ENCODE measurements around the gene FOXE3. TPM values are rescaled to one million over a fixed set of nuclear protein-coding genes. Genes with fewer than 3 reads are reported as not detected.

Gene FOXE3
- total RNA-seq, 1 donor from 2014 or later: not detected

DNA sequence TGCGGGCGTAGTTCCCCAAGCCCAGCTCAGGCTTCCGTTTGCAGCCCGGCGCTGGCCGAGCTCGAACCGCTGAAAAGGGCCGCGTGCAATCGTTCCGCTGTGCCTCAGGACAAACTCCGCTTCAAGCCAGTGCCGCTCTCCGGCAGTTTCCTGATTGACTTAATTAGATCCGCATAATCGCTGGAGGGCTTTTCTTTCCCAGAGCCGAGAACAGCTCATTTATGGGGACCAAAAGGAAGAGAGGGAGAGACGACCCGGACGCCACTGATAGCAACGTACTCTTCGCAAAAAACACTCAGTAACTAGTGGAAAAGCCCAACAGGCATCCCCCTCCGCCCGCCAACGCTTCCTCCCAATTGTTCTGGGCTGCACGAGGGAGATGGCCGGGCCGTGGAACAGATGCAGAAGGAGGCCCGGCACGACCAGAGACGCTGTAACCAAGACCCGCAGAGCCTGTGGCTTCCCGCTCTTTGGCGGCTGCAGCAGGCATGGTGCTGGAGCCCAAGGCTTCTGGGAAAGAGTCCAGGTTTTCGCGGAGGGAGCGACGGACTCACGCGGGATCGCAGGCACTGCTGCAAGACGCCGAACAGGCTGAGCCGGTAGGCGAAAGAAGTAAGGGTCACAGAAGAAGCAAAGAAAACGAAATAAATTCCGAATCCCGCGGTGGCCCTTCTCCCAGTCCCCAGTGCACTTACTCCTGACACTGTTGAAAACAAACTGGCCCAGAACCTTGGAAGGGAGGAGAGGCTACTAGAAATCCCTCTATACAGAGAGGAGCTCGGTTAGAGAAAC, 18.2 kb downstream of the FOXE3 start:
- no peak for DNase-seq (ENCODE audit: low read depth, low spot score)

DNA sequence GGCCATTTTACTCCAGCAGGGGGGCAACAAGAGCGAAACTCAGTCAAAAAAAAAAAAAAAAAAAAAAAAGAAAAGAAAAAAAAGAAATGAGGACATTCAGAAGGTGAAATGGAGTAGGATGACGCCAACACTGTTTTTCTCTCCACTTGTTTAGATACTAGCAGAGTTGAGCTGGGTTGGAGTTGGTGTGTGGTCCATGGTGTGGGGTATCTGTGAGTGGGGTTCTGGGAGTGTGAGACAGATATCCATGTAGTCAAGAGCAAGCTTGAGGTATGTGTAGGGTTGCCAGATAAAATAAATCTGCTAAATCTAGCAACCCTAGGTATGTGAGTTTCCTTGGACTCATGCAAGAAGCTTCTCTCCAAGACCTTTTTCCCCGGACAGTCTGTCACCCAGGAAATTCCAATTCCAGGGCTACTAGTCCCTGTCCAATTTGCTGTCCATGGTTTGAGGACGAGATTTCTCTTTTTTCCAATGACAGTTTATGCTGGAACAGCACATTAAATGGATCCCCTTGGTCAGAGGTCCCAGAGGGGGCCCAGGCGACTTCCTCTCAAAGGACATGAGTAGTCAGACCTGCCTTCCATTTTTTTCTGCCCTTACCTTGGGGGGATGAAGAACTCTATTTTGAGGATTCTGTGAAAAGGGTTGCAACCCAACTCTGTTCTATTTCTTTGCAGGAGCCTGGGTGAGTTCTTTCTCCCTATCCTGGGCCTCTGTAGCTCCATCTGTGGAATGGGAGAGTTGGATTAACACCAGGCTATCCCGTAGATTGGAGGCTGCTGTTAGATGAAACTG, 19.6 kb downstream of the FOXE3 start:
- DNase-seq (ENCODE audit: low read depth, low spot score): no peak

DNA sequence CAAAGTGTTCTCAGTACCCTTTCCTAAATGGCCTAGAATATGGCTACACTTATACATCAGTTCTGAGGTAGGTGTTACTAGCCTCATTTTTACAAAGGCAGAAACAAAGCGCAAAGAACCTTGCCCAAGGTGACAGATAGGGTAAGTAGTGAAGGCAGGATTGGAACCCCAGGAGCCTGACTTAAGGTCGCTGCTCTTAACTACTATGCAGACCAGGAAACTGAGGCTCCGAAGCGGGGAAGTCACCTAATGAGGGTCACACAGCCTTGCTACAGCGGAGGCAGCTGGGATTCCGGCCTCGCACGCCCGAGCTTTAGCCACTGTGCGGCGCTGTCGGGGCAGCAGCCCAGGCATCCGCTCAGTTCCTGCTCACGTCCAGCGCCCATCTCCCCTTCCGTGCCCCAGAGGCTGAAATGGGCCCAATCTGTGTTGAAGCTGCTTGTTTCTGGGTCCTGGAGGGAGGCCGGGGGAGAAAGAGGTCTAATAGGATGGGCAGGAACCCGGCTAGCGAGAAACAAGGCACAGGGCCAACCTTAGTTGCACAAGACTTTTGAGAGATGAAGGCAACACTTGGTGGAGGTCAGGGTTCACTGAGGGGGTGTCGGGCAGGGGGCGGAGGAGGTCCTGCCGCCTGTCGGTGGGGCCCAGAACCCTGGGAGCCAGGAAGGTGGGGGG, 20.4 kb downstream of the FOXE3 start:
- peak; percentile 30 for DNase-seq (ENCODE audit: low read depth, low spot score)

DNA sequence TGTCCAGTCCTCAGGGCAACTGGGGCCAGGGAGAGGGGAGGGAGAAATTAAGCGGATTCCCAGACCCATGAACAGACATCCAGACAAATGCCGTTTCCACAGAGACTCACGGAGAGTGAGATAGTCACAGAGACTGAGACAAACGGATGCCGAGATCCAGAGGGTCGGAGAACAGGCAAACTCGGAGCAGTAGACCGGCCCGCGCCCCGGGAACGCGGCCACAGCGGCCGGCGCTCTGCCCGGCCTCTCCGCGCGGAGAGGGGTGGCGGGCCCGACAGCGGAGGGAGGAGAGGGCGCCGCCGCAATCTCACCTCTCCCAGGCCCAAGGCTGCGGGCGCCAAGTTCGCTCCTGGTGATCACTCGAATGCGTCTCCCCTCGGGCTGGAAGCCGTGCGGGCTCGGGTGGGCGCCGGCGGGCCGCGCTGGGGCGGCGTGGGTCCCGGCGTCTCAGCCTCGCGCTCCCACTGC, 20.9 kb downstream of the FOXE3 start:
- no peak for DNase-seq (ENCODE audit: low read depth, low spot score)

DNA sequence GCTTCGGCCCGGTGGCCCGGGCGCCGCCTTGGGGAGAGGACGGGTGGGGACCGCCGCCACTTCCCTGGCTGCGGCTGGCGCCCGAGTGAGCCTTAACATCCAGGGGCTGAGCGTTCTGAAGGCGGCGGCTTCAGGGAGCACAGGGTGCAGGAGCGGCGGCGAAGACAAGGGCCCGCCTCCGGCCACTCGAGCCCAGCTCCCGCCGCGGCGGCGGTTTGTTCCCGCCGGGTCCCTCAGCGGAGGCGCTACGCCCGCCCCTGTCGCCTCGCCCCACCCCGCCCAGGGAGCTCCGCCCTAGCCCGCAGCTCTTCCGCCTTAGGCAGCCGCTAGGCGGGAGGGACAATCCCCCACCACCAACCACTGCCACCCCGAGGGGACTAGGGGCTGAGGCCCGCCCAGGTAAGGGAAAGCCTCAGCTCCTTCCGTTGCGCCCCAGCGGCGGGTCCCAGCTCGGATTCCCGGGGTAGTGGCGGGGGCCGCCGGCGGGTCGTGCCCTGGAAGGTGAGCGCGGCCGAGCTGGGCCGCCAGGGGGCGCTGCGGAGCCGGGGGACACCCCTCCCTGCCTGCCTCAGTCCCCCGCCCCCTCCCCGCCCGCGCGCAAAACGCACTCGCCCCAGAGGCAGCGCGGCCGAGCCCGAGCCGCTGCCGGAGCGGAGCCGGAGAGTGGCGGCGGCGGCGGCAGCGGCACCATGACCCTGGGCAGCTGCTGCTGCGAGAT, 21.5 kb downstream of the FOXE3 start, which contains the start of gene FOXD2:
FOXD2 (plus strand) TSS at position 598 of the 718 bp plus-strand sequence; CDS start at position 690, 92 bp downstream.
- no peak for DNase-seq (ENCODE audit: low read depth, low spot score)

DNA sequence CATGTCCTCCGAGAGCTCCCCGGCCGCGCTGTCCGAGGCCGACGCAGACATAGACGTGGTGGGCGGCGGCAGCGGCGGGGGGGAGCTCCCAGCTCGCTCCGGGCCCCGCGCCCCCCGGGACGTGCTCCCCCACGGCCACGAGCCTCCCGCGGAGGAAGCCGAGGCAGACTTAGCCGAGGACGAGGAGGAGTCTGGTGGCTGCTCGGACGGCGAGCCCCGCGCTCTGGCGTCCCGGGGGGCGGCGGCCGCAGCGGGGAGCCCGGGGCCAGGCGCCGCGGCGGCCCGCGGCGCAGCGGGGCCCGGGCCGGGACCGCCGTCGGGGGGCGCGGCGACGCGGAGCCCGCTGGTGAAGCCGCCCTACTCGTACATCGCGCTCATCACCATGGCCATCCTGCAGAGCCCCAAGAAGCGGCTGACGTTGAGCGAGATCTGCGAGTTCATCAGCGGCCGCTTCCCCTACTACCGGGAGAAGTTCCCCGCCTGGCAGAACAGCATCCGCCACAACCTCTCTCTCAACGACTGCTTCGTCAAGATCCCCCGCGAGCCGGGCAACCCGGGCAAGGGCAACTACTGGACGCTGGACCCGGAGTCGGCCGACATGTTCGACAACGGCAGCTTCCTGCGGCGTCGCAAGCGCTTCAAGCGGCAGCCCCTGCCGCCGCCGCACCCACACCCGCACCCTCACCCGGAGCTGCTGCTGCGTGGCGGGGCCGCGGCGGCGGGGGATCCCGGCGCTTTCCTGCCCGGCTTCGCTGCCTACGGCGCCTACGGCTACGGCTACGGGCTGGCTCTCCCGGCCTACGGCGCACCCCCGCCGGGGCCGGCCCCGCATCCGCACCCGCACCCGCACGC, 22.3 kb downstream of the FOXE3 start:
- DNase-seq (ENCODE audit: low read depth, low spot score): no peak

DNA sequence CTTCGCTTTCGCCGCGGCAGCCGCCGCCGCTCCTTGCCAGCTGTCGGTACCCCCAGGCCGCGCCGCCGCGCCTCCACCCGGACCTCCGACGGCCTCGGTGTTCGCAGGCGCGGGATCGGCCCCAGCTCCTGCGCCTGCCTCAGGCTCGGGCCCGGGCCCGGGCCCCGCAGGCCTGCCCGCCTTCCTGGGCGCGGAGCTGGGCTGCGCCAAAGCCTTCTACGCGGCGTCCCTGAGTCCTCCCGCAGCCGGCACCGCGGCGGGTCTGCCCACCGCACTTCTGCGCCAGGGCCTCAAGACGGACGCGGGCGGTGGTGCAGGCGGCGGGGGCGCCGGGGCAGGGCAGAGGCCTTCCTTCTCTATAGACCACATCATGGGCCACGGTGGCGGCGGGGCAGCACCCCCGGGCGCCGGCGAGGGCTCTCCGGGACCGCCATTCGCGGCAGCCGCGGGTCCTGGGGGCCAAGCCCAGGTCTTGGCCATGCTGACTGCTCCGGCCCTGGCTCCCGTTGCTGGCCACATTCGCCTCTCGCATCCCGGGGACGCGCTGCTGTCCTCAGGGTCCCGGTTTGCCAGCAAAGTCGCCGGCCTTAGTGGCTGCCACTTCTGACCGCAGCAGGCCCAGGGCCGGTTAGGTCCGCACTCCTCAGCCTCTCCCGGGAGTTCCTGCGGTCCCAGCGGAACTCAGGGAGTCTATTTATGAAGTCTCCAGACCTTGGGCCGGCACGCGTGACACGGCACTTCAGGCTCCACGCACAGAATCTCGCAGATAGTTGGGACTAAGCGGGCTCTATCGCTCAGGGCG, 23.1 kb downstream of the FOXE3 start:
- DNase-seq (ENCODE audit: low read depth, low spot score): no peak

DNA sequence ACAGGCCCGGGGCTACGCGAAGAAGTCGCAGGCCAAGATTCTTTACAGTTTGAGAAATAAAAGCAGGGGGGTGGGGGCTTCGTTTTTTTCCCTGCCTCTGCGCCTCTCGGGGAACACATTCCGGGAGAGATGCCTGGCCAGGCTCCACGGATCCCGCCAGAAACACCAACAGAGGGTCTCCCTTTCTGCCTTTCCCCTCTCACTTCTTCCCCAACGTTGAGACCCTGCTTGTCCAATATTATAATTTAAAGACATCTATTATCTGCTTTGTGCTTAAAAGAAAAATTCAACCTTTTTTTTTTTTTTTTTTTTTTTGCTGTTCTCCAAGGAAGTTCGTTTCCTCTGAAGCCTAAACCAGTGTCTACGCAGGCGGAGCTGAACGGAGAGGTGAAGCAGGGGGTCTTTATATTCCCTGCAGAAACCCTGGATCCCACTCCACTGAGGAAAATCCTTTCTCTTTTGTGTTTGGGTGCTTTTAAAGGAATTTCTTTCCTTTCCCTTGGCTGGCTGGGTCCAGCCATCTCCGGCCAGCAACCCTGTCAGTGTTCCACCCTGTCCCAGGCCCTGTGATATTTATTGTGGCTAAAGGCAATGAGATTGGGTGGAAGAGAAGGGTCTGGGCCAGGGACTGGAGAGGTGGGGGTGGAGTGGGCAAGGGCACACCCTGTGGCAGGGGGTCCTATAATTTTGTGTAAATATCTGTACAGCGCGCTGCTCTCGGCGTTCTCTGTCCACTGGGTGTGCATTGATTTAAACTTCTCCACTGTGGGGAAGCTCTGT, 23.9 kb downstream of the FOXE3 start:
- DNase-seq (ENCODE audit: low read depth, low spot score): no peak

DNA sequence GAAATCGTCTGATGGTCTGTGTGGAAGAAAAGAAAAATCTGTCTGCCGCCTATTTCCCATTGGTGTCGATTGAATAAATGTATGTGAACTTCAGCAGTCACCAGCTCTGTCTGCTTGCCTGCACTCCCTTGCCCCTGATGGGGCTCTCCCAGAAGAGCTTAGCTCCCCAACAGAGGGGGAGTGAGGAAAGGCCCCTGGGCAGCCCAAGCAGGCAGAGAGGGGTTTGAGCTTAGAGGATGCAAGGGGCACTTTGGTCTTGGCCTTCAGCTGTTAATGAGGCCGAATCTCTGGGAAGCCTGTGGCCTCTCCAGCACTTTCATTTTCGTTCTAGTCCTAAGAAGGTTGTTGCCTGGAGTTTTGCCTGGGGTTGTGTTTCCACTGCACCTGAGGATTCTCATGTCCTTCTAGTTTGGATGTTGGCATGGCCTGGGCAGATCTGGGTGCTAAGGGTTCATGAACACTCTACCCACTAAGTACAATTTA, 24.6 kb downstream of the FOXE3 start:
- DNase-seq (ENCODE audit: low read depth, low spot score): no peak

DNA sequence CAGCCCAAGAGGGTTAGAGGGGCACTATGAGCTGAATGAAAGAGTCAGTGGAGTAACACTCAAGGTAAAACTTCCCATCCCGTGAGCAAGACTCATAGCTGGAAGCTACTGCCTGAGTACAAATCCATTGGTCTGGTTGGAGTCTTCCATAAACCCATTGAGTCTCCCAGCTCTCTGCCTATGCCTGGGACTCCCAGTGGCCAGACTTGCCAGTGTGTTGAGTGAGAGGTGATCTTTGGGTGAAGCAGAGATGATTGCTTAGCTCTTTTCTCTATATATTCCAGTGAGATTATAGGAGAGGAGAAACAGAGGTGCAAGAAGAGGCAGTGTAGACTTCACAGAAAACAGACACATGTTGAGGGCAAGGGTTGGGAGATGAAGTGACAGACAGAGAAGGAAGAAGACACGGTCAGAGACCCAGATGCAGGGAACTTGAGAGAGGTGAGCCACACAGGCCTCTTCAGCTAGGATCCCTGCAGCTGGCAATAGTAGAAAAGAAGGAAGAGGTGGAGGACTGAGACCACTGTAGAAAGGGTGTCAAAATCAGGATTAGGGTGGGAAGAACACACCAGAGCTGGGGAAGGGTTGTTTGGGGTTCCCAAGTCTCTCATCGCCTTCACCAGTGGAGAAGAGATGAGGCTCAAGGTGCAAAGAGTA, 25.5 kb downstream of the FOXE3 start:
- DNase-seq (ENCODE audit: low read depth, low spot score): no peak

DNA sequence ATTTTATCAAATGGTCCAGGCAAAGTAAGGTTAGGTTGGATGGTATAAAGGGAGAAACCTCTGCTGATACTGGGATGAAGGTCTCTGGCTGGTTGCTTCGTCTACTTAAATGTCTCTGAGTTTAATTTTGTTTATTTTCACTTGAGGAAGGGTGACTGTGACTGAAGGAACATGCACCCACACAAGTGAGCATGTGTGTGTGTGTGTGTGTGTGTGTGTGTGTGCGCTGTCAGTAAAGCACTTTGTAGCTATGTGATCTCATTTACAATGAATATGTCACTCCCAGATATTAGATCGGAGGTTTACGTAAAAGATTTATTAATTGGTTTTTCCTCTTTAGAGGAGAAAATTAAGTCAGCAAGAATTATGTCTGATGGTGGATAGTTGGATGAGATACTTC, 26.1 kb downstream of the FOXE3 start:
- DNase-seq (ENCODE audit: low read depth, low spot score): no peak

DNA sequence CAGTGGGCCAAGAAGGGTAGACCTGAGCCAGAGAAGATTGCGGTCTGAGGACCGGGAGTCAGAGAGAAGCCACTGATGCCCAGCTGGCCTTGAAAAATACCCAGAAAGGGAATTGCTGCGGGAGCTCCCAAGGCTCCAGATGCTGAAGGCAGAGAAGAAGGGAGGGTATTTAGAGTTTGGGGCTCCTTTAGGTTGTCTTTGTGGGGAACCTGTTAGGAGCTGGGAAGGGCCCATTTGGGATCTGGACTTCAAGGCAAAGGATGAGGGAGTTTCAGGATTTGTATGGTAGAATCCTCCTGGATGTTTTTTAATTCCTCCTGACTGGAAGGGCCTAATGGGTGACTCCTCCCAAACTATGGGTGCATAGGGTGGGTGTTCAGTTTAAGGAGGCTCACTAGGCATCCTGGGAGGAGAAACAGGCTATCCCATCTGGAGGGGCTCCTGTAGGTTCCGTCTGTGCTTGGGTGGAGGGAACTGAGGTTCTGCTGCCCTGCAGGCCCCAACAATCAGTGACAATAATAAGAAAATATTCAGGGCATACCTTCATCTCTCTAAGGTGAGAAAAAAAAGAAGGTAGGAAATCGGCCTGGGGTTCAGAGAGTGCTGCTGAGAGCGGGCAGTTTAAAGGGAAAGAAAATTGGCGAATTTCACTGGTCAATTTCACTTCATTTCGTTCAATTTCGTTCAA, 26.9 kb downstream of the FOXE3 start:
- no peak for DNase-seq (ENCODE audit: low read depth, low spot score)

DNA sequence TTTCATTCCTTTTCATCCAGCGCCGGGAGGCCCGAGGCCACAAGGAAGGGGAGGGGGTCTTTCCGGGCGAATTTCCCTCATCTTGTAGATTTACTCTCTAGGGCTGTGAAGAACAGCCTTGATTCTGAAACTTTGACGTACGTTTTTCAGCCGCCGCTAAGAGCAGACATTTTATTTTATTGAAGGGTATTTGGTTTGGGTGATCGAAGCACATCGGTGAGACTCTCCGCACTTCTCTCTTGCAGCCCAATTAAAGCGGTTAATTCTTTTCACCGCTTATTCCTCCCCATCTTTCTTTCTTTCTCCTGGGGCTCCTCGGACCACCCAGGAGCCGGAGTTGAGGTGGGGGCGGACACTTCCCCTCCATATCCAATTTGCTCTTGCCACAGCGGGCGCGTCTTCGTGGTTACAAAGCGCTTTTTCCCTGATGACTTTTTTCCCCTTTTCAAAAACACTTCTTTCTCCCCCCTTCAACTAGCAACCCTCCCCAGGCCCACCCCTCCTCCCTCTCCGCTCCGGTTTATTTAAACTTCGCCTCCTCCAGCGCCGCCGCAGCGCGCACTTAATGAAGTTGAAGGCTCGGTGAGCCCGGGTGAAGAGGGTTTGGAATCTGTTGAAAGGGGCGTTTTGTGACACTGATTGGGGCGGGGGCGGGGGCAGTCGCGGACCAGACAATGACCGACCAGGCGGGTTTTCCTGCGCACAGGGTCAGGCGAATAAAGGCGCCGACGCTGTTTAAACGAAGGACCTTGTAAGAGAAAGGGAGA, 27.6 kb downstream of the FOXE3 start:
- no peak for DNase-seq (ENCODE audit: low read depth, low spot score)

DNA sequence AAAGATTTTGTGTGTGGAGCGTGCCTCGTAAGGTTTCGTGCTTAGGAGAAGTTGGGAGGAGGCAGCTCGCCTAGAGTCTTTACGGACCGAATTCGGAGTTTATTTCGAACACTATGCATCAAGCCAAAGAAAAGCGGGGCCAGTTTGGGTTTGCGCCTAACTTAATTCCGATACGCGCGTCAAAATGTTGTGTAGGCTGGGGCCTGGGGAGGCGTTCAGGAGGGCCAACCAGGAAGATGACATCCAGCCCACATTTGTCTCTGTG, 28.1 kb downstream of the FOXE3 start:
- DNase-seq (ENCODE audit: low read depth, low spot score): no peak

DNA sequence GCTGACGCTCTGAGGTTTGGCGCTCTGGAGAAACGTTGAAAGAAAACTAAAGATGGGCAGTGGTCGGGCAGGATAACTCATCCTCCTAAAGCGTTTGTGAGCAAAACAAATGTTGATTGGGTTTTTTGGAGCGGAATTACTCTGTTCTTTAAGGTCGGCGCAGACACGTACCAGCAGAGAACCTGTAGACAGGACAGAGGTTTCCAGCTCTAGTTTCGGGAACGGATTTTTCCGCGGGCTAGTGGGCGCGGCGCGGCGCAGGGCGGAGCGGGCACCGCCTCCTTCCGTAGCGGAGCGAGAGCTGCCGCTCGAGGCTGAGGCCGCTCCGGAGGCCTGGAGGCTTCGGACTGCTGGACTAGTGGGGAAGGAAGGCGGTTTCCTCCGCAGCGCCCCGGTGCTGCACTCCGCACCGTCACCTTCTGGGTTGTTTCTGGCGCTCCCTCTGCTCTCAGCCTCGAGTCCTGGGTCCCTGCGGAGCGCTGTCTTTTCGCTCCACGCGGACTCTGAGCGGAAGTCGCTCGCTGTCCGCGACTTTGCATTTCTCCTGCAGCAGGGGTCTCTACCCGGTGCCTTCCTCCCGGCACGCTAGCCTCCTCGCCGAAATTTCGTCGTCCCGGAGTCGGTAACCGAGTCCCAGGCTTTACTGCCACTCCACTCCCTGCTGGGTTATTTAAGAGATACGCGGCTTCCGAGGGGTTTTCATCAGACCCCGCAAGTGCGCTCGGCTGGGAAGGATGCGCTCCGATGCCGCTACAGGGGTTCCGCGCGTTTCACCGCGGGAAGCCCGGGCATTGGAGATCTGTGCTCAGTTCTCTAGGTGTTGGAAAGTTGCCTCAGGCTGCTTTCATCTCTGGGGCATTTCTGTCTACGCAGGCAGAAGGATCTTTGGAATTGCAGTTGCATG, 28.7 kb downstream of the FOXE3 start:
- no peak for DNase-seq (ENCODE audit: low read depth, low spot score)
